Upper lobe of left lung (tissue), 6 donors: ENCODE data around the gene TMEM132D. TPM values are rescaled to one million over a fixed set of nuclear protein-coding genes. Genes with fewer than 3 reads are reported as not detected.

ENCODE experiments used
- ATAC-seq, 2 donors: fragments of 200-7000 bp; cut with Tn5 transposase; one replicate each; pipeline ENCODE4 v1.9.1; 2022; ENCODE audit warnings: mild to moderate bottlenecking in 2 of 2, moderate library complexity in 2 of 2; ENCODE audit not compliant: low FRiP score in 2 of 2
- DNase-seq, 2 donors: peaks; one replicate each; pipeline ENCODE4 v3.0.0-alpha.2; 2019 to 2020
- H3K27ac ChIP-seq, 4 donors: fragments of 200-600 bp; sonication (generic); one replicate each; pipeline ENCODE4 v1.5.1; 2016 to 2019
- H3K27me3 ChIP-seq, 4 donors: fragments of 200-600 bp; sonication (generic); one replicate each; pipeline ENCODE4 v1.5.1; 2017 to 2019
- H3K36me3 ChIP-seq, 4 donors: fragments of 200-600 bp; sonication (generic); one replicate each; pipeline ENCODE4 v1.5.1; 2016 to 2019
- H3K4me1 ChIP-seq, 4 donors: fragments of 200-600 bp; sonication (generic); one replicate each; pipeline ENCODE4 v1.5.1; 2018 to 2019
- H3K4me3 ChIP-seq, 4 donors: fragments of 200-600 bp; sonication (generic); one replicate each; pipeline ENCODE4 v1.5.1; 2017 to 2019; ENCODE audit warnings: mild to moderate bottlenecking in 2 of 4, moderate library complexity in 1 of 4
- H3K9me3 ChIP-seq, 4 donors: fragments of 200-600 bp; sonication (generic); one replicate each; pipeline ENCODE4 v1.5.1; 2018 to 2019
- EP300 ChIP-seq, 4 donors: sonication (generic); formaldehyde crosslinking; IDR thresholded peaks; one replicate each; pipeline ENCODE4 v1.5.1; 2017; ENCODE audit warnings: antibody characterized with exemption in 4 of 4, control low read depth in 2 of 4
- POLR2A ChIP-seq, 4 donors: fragments of 450-650 bp; IDR thresholded peaks; one replicate each; pipeline ENCODE4 v1.5.1; 2016 to 2017; ENCODE audit warnings: antibody characterized with exemption in 4 of 4, mild to moderate bottlenecking in 2 of 4
- POLR2AphosphoS5 ChIP-seq, 2 donors: sonication (generic); formaldehyde crosslinking; IDR thresholded peaks; one replicate each; pipeline ENCODE4 v1.5.1; 2017; ENCODE audit warnings: antibody characterized with exemption in 2 of 2
- WGBS, 2 donors: methylation state at CpG; one replicate each; pipeline ENCODE4 v1.1.5; 2017 to 2018; 5-methylcytosine and 5-hydroxymethylcytosine counted together
- total RNA-seq, 6 donors: library from RNA; depleted of rRNA in 4 of 6; stranded (reverse); fragments of >200 nt in 4 of 6; gene quantifications; one replicate each; pipeline versions ENCODE4 v1.1.0 to v1.2.1, GENCODE V29; 2016 to 2021
- TF ChIP-seq, protein P1 (sequence below), 6 experiments: fragments of 450-650 bp in 4 of 6; fragments of 200-600 bp in 2 of 6; sonication (generic) in 2 of 6; IDR thresholded peaks; one replicate each; pipeline ENCODE4 v1.5.1; 2016 to 2019; ENCODE audit warnings: antibody characterized with exemption in 6 of 6
- donor health status: DM: no; HTN: no; CAD: no; lungs with moderate emphysema.
- donor health status: DM: no; HTN: yes; CAD: no; lungs with severe emphysema.

The TMEM132D gene
- total RNA-seq, 6 donors from 2014 or later, result 0.30 to 1.0 (median 0.79) TPM; not detected in 1

DNA sequence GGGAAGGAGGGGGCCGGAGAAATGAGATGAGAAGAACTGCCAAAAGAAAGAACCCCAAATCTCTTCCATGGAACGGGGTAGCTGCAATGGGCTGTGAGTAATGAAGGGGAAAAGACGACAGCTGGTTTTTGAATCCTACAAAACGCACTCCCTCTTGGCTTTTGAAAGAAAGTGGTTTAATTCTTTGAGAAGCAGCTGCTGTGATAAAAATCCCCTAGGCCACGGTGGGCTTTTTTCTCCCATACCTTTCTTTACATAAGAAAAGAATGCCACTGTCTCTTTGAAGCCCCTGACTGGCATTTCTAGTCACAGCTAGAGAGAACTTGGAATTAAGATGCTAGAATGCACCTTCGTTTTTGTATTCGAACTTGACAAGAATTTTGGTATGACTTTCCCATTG, 564.5 kb downstream of the TMEM132D start:
- TF ChIP-seq, protein P1, sequence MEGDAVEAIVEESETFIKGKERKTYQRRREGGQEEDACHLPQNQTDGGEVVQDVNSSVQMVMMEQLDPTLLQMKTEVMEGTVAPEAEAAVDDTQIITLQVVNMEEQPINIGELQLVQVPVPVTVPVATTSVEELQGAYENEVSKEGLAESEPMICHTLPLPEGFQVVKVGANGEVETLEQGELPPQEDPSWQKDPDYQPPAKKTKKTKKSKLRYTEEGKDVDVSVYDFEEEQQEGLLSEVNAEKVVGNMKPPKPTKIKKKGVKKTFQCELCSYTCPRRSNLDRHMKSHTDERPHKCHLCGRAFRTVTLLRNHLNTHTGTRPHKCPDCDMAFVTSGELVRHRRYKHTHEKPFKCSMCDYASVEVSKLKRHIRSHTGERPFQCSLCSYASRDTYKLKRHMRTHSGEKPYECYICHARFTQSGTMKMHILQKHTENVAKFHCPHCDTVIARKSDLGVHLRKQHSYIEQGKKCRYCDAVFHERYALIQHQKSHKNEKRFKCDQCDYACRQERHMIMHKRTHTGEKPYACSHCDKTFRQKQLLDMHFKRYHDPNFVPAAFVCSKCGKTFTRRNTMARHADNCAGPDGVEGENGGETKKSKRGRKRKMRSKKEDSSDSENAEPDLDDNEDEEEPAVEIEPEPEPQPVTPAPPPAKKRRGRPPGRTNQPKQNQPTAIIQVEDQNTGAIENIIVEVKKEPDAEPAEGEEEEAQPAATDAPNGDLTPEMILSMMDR (IDR thresholded peaks at IDR 0.05), result no peak
- TF ChIP-seq POLR2A (IDR thresholded peaks at IDR 0.05) (no peak), POLR2AphosphoS5 (IDR thresholded peaks at IDR 0.05) (no peak), EP300 (IDR thresholded peaks at IDR 0.05) (no peak)
- Histone ChIP-seq H3K27ac (no peak overlapping the region), H3K27me3 (no peaks in the 10 kb centered on the region), H3K36me3 (no peaks in the 10 kb centered on the region), H3K4me1 (no peaks in the 10 kb centered on the region), H3K9me3 (peaks cover 0 to 13% (median 0%) of the 10 kb centered on the region in 4 donors), H3K4me3 (no peak overlapping the region)
- 46 to 63% methylated on average over 7 of the region's 7 CpGs for whole genome bisulfite sequencing, 2 donors
- ATAC-seq (no peak), DNase-seq (no peak)

DNA sequence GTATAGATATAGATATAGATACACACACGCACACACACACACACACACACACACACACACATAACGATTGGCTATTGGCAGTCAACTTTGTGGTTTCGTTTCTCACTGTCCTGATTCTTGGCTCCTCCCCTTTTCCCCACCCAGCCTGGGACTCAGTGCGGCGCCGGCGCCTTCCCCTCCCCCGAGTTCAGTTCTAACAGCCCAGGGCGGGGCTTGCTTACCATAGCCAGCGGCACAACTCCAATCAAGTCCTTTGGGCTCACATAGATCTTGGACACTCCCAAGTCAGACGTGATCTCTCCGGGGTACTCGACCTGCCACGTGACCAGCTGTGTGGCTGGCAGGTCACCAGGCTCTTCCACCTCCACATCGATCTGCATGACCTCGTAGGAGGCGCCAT, 566.4 kb downstream of the TMEM132D start:
- Histone ChIP-seq H3K4me1 (no peaks in the 10 kb centered on the region), H3K36me3 (no peaks in the 10 kb centered on the region), H3K27me3 (no peaks in the 10 kb centered on the region), H3K9me3 (peaks cover 0 to 13% (median 0%) of the 10 kb centered on the region in 4 donors), H3K27ac (no peak overlapping the region), H3K4me3 (no peak overlapping the region)
- 90 to 92% methylated on average over 15 to 17 of the region's 17 CpGs for WGBS, 2 donors
- peak in 1 of 2 donors; percentile 77 for DNase-seq
- TF ChIP-seq POLR2A (IDR thresholded peaks at IDR 0.05), result no peak
- no peak for TF ChIP-seq POLR2AphosphoS5 (IDR thresholded peaks at IDR 0.05)
- TF ChIP-seq, protein P1 (IDR thresholded peaks at IDR 0.05), result no peak
- ATAC-seq, result no peak

DNA sequence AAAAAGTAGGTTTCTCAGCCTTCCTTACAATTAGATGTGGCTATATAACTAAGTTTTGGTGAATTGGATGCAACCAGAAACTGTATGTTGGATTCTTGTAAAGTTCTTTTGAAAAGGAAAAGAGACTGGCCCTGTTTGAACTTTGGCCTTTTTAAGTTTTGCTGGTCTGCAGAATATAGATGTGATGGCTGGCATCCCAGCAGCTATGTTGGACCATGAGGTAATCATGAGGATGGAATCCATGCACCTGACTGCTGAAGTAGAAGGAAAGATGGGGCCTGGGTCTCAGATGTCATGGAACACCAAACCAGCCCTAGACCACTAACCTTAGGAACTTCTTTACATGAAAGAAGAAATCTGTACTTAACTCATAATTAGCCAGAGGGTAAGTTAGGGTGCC, 568.1 kb downstream of the TMEM132D start:
- no peak overlapping the region for H3K4me3 ChIP-seq
- H3K27ac ChIP-seq, result no peak overlapping the region
- H3K9me3 ChIP-seq, result peaks cover 0 to 13% (median 0%) of the 10 kb centered on the region in 4 donors
- H3K27me3 ChIP-seq, result no peaks in the 10 kb centered on the region
- no peaks in the 10 kb centered on the region for H3K36me3 ChIP-seq
- DNase-seq (no peak), ATAC-seq (no peak)
- H3K4me1 ChIP-seq, result no peaks in the 10 kb centered on the region
- TF ChIP-seq POLR2AphosphoS5 (IDR thresholded peaks at IDR 0.05) (no peak), POLR2A (IDR thresholded peaks at IDR 0.05) (no peak), EP300 (IDR thresholded peaks at IDR 0.05) (no peak)
- TF ChIP-seq, protein P1 (IDR thresholded peaks at IDR 0.05), result no peak

DNA sequence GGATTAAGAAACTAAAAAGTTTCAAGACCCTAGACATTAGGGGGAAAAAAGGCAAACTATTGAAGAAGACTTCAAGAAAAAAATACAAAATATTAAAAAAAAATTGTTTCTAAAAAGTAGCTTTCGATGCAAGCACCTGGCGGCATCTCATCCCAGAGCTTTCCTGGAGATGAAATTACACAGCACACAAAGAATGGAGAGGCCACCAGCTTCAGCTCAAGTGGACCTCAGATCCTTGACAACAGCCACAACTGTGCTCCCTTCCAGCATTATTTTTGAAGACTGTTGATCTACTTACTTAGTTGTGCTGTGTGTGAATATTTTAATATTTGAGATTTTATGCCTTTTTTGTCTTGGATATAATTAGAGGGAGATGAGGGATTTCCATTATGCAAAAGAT, 571.5 kb downstream of the TMEM132D start:
- Histone ChIP-seq H3K4me3 (no peak overlapping the region), H3K27me3 (no peaks in the 10 kb centered on the region), H3K27ac (no peak overlapping the region), H3K9me3 (peaks cover 0 to 13% (median 0%) of the 10 kb centered on the region in 4 donors), H3K36me3 (no peaks in the 10 kb centered on the region), H3K4me1 (no peaks in the 10 kb centered on the region)
- ATAC-seq (no peak), DNase-seq (no peak)
- TF ChIP-seq POLR2AphosphoS5 (IDR thresholded peaks at IDR 0.05) (no peak), POLR2A (IDR thresholded peaks at IDR 0.05) (no peak), EP300 (IDR thresholded peaks at IDR 0.05) (no peak)
- TF ChIP-seq, protein P1 (IDR thresholded peaks at IDR 0.05), result no peak
- 66 to 90% methylated on average over 2 of the region's 2 CpGs for WGBS, 2 donors

DNA sequence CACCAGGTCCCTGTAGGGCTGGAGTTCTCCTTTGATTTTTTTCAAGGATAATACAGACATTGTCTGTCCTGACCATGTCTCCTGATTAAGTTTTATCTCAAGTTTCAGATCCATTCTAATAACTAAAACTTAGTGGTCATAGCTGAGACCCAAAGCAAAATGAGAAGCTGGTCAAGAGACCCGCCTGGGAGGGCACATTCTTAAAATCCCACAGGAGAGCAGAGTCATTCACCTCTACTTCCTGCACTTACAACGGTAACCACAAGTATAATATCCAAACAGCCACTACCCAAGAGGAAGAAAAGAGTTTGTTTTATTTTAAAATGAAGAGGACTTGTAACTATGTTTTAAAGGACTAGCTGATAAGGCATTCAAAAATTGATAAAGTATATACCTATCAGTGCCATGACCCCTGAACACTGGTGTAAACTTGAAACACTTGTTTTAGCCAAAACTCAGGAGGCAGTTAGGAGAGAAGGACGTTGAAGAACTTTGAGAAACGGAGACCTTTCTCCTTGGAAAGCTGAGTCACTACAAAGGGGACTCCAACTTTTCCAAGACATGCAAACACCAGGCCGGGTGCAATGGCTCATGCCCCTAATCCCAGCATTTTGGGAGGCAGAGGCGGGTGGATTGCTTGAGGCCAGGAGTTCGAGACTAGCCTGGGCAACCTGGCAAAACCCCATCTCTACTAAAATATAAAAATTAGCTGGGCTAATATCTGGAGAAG, 572.3 kb downstream of the TMEM132D start:
- DNase-seq (no peak), ATAC-seq (no peak)
- H3K36me3 ChIP-seq, result no peaks in the 10 kb centered on the region
- no peak overlapping the region for H3K4me3 ChIP-seq
- peaks cover 0 to 9% (median 0%) of the 10 kb centered on the region in 4 donors for H3K9me3 ChIP-seq
- WGBS, 2 donors, result 54 to 63% methylated on average over 7 of the region's 7 CpGs
- H3K27ac ChIP-seq, result no peak overlapping the region
- H3K27me3 ChIP-seq, result no peaks in the 10 kb centered on the region
- H3K4me1 ChIP-seq, result no peaks in the 10 kb centered on the region
- no peak for TF ChIP-seq POLR2A (IDR thresholded peaks at IDR 0.05)
